GM19397 (cell line): ENCODE data around the gene URB2.
"Not testable (repeated sequence)": the region's sequence is repeated elsewhere in the genome, so short reads cannot be mapped to it uniquely, and the experiment has no call there.

ENCODE experiments used
- ATAC-seq: cut with Tn5 transposase; IDR thresholded peaks from one replicate; pipeline ENCODE4 v1.9.1; 2021; ENCODE audit warnings: mild to moderate bottlenecking, moderate library complexity; ENCODE audit not compliant: unreplicated experiment

URB2 gene

DNA sequence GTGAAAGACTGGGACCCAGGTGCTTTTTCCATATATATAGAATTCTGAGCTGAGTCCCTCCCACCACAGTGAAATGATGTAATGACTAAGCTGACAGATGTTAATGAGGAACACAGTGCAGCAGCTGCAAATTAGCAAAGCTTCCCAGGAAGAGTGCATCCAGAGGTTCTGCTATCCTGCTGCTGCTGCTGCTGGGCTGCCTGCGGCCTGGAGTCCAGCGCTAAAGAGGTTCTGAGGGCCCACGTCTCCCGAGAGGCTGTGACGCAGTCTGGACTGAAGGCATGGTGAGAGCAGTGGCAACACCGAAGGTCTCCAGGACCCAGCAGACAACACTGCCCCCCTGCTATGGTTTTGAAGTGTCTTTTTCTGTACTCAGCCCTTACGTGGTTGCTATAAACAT is 63.9 kb downstream of the URB2 start:
- no peak for ATAC-seq

DNA sequence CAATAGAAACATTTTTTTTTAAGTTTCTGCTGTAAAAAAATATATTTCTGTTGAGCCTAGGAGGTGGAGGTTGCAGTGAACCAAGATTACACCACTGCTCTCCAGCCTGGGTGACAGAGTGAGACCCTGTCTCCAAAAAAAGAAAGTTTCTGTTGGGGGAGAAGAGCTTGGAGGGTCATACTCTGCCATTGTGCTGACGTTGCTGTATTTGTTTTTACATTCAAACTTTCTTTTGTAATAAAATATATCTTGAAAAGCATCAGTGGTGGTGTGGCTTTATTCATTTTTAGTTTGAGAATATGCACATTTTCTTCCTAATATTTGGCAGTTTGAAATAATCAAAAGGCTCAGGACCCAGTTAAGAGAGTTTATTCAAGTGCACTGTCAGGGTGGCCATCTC is 64.6 kb downstream of the URB2 start:
- ATAC-seq = no peak

GRCh38 chr1:229691362-229691761 is 65.3 kb downstream of the URB2 start:
- ATAC-seq = no peak

GRCh38 chr1:229693129-229693900 is 67.3 kb downstream of the URB2 start:
- ATAC-seq = no peak

DNA sequence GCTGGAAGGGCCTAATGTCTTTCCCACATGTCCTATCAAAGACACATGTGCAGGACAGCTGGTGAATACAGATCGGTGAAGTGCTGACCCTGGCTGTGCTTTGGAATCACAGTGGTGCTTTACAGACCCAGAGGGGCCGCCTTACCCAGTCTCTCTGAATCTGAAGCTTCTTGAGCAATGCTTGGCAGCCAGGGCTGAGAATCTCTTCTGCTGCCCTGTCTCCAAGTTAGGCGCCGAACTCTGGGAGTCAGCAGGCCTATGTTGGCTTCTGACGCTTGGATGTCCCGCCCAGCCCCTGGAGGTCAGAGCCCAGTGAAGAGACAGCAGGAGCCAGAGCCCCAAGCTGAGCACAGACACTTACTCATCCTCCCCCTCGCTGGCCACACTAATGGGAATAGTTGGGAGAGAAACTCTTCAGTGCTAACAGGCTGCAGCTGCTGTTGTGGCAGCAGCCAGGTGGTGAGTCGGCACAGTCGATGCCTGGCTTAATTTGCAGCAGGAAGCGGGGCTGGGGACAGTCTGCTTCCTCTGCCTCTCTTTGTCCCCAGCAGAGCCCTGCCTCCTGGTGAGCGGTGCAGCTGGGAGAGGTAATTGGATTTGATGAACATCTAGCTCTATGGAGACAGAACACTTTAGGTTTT is 68.1 kb downstream of the URB2 start:
- no peak for ATAC-seq

- ATAC-seq = no peak
Observed at GRCh38 chr1:229696385-229696784, 70.3 kb downstream of the URB2 start.

GRCh38 chr1:229699613-229700267 is 73.7 kb downstream of the URB2 start:
- ATAC-seq = no peak

DNA sequence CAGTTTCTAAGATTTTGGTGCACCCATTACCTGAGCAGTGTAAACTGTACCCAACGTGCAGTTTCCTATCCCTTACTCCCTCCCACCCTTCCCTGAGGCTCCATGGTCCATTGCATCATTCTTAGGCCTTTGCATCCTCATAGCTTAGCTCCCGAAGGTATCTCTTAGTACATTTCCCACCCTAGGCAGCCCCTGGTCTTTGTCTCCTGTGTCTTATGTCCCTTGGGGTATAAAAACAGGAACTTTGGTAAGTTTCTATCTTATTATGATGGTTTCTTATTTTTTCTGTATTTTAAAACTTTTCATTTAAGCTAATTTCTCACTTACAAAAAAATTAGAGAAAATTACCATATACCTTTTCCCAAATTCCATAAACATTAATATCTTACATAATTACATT is 78.1 kb downstream of the URB2 start:
- ATAC-seq = no peak

- ATAC-seq = not testable (repeated sequence)
Observed at GRCh38 chr1:229705152-229705551, 79.1 kb downstream of the URB2 start.

DNA sequence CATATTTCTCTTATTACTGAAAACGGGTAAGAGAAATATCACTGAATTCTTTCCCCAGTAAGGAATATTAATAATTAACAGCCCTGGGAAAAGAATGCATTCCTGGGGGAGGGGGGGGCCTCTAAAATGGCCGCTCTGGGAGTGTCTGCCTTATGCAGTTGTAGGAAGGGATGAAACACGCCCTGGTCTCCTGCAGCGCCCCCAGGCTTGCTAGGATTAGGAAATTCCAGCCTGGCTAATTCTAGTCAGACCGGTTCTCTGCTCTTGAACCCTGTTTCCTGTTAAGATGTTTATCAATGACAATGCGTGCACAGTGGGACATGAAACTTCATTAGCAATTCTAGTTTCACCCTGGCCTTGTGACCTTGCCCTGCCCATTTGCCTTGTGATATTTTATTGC is 81.1 kb downstream of the URB2 start:
- not testable (repeated sequence) for ATAC-seq

DNA sequence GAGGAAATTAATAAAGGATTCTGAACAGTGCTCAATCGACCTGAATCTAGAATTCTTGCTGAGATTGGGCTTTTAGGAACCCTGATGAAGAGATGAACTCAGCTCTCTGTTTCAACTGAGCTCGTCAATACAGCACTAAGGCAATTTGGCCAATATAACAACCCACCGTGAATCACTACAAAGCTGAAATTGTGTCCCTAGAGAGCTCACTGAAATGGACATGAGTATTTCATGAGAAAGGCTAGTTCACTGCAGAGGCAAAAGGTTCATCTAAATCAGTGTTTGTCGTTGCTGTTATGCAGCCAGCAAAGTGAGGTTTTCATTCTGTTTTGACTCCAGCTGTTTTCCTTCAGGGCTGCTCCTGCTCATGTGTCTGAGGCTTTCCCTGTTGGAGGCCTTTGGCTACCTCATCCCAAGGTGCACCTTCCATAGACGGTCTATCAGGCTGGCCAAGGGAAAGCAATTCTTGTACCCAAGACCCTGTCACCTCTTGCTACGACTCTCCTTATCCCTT is 83.5 kb downstream of the URB2 start:
- ATAC-seq = no peak
